Measurements from ENCODE around the gene PNPLA7. TPM values are rescaled to one million over a fixed set of nuclear protein-coding genes. Genes with fewer than 3 reads are reported as not detected.
A peak's percentile ranks its signal among the peaks of the same experiment; 100 is the strongest.
"Not testable (repeated sequence)": the region's sequence is repeated elsewhere in the genome, so short reads cannot be mapped to it uniquely, and the experiment has no call there.

Gene PNPLA7
- total RNA-seq, 1 donor from 2014 or later, result 0.39 TPM

- DNase-seq (ENCODE audit: low read depth in 2 of 2), result no peak
These were observed 25.7 kb upstream of the PNPLA7 start for GRCh38 chr9:137575716-137576411.

- DNase-seq (ENCODE audit: low read depth in 2 of 2), result no peak
These were observed 25.1 kb upstream of the PNPLA7 start for GRCh38 chr9:137575364-137575715.

GRCh38 chr9:137574192-137574591 is 24.0 kb upstream of the PNPLA7 start:
- no peak for DNase-seq (ENCODE audit: low read depth in 2 of 2)

DNA sequence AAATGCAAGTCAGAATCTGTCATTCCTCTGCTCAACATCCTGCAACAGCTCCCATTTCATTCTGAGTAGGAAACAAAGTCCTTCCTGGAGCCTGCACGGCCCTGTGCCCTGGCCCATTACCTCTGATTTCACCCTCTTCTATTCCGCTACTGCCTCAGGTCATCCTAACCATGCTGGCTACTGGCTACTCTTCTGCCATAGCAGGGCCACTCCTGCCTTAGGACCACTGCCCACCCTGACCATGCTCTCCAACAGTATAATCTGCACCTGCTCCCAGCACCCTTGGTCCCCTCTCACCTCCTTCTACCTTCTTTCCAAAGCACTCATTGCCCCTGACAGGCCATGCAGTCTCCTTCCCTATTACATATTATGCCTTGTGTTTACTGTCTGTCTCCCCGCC is 20.4 kb upstream of the PNPLA7 start:
- no peak for DNase-seq (ENCODE audit: low read depth in 2 of 2)

- DNase-seq (ENCODE audit: low read depth in 2 of 2), result no peak
These were observed 19.5 kb upstream of the PNPLA7 start for GRCh38 chr9:137569609-137570203.

DNA sequence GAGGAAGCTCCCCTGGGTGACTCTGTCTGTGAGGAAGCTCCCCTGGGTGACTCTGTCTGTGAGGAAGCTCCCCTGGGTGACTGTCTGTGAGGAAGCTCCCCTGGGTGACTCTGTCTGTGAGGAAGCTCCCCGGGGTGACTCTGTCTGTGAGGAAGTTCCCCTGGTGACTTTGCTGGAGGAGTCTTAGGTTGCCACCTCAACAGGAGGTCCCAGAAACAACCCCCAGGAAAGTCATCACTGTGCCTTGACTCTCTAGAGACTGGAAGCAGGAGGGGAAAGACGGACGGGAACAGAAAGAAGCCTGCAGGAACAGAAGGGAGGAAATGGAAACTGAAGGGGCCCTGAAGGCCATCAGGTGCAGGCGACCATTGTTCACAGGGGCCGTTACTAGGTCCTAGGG is 18.2 kb upstream of the PNPLA7 start:
- not testable (repeated sequence) for DNase-seq (ENCODE audit: low read depth in 2 of 2)

GRCh38 chr9:137564817-137565411 is 14.7 kb upstream of the PNPLA7 start:
- DNase-seq (ENCODE audit: low read depth in 2 of 2), result no peak

DNA sequence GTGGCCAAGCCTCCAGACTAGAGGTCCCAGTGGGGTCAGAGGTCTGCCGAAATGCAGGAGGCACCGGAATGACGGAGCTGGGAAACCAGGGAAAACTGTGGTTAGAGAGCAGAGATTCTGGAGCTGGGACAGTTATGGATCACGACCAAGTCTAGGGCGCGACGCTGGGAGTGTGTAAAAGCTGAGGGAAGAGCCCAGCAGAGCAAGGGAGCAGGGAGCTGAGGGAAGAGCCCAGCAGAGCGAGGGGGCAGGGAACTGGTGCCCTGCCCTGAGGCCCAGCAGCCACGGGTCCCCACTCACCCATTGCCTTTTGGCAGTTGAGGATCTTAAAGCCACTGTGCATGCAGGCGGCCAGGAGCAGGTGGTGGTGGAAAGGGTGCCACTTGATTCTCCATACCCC is 13.9 kb upstream of the PNPLA7 start:
- no peak for DNase-seq (ENCODE audit: low read depth in 2 of 2)

DNA sequence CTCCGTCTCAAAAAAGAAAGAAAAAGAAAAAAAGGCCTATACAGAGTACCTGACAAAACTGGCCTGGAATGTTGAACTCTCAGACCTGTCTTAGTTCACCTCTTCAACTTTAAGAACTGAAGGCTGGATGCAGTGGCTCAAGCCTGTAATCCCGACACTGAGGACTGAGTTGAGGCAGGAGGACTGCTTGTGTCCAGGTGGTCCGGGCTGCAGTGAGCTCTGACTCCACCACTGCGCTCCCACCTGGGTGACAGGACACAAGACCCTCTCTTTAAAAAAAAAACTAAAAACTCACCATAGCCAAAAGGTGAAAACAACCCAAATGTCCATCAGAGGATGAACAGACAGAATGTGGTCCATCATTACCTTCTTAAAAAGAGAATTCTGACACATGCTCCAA is 7.9 kb upstream of the PNPLA7 start:
- DNase-seq (ENCODE audit: low read depth in 2 of 2), result no peak

- DNase-seq (ENCODE audit: low read depth in 2 of 2), result no peak
These were observed 6.1 kb upstream of the PNPLA7 start for GRCh38 chr9:137556069-137556838.

DNA sequence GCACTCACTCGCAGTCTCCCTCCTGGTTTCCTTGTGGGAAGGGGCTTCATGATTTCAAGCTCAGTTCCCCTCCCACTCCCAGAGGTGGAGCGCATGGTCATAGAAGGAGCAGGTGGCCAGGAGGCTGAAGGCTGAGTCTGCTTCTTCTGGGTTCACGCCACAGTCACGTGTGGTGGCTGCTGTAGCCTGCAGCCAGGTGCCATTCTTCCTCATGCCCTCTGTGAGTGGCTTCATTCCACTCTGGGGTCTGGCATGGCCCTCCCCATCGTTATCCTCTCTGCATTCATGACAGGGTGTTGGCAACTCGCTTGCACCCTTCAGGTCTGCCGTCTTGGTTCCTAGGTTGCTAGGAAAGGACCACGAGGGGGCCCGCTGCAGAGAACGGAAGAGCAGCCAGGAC is 5.0 kb upstream of the PNPLA7 start:
- no peak for DNase-seq (ENCODE audit: low read depth in 2 of 2)

DNA sequence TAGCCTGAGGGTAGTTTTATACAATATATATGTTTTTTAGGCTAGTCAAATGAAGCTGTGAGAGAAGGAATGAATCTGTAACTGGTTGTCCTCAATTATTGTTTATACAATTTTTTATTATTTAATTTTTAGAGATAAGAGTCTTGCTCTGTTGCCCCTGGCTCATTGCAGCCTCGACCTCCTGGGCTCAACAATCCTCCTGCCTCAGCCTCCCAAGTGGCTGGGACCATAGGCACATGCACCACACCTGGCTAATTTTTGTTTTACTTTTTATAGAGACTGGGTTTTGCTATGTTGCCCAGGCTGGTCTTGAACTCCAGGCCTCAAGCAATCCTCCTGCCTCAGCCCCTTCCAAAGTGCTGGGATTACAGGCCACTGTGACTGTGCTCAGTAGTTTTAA is 4.1 kb upstream of the PNPLA7 start:
- no peak for DNase-seq (ENCODE audit: low read depth in 2 of 2)

- not testable (repeated sequence) for DNase-seq (ENCODE audit: low read depth in 2 of 2)
These were observed 3.5 kb upstream of the PNPLA7 start for GRCh38 chr9:137553654-137554053.

- peak in 1 of 2 donors; percentile 31 for DNase-seq (ENCODE audit: low read depth in 2 of 2)
These were observed 2.0 kb upstream of the PNPLA7 start for GRCh38 chr9:137552022-137552768.

DNA sequence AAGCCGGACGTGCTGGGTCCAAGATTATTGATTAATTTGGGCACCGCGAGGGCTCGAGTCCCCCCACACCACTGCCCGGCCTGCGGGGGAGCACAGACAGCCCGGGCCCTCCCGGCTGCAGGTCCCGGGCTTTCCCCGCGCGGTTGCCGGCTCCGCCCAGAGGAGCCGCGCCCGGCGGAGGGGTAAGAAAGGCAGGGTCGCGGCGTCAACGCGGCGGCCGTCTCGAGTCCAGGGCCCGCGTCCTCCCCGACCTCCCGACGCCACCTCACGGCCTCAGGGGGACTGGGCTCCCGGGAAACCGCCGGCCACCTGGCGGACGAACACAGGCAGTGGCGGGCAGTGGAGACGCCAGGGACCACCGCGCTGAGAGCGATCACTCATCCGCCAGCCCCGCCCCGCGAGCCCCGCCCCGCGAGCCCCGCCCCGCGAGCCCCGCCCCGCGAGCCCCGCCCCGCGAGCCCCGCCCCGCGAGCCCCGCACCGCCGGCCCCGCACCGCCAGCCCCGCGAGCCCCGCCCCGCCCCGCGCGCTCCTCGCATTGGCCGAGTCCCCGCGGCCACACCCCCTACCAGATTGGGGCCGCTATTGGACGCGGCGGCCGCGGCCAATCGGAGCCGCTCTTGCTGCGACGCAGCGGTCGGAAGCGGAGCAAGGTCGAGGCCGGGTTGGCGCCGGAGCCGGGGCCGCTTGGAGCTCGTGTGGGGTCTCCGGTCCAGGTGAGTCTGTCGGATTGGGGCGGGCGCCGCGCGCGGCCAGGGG is 1.2 kb upstream of the PNPLA7 start, which contains the start of gene MRPL41:
MRPL41 (plus strand) TSS at position 616 of the 758 bp plus-strand sequence. CDS start 203 bp downstream, outside the sequence.
- peak; percentile 59 to 91 for DNase-seq (ENCODE audit: low read depth in 2 of 2)

- DNase-seq (ENCODE audit: low read depth in 2 of 2), result not testable (repeated sequence)
These were observed 709 bp upstream of the PNPLA7 start for GRCh38 chr9:137550958-137551263.

- DNase-seq (ENCODE audit: low read depth in 2 of 2), result no peak
These were observed 2.3 kb downstream of the PNPLA7 start for GRCh38 chr9:137547687-137548543.

DNA sequence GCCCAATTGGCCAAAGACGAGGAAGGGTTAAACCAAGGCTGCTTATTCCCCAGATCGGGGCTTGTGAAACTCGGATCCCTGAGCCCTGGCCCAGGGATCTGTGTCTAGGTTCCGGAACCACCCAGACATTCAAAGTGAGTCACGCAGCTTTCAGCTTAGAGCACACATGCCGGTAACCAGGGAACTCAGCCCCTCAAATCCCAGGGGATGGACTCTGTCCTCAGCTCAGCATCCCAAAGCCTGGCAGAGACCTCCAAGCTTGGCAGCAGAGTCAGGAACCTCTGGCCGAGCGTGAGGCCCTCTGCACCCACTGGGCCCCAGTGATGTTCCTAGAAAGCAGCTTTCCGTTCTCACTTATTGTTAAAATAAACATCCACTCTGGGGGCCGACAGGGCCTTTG is 5.1 kb downstream of the PNPLA7 start:
- DNase-seq (ENCODE audit: low read depth in 2 of 2), result no peak

DNA sequence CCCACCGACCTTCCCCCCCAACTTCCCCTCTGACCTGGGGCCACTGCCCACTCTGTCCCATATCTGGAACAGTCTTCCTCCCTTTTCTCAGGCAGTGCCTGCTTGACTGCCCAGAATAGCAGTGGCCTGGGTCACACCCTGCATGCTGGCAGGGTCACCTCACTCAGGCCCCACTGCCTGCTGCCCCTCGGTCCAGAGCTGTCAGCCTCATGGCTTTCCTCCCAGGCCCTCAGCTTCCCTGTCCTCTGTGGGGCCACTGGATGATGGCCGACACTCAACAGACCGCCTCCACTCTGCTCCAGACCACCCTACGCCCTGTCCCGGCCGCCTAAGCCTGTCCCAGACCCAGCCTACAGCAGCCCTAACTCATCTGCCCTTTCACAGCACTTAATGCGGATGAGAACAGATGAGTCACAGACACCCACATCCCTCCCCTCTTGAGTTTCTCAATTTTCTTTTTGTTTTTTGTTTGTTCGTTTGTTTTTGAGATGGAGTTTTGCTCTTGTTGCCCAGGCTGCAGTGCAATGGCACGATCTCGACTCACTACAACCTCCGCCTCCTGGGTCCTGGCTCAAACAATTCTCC is 5.9 kb downstream of the PNPLA7 start:
- DNase-seq (ENCODE audit: low read depth in 2 of 2), result no peak
